Measurements from ENCODE around the gene FAM25G.
"Not testable (repeated sequence)": the region's sequence is repeated elsewhere in the genome, so short reads cannot be mapped to it uniquely, and the experiment has no call there.

FAM25G gene

DNA sequence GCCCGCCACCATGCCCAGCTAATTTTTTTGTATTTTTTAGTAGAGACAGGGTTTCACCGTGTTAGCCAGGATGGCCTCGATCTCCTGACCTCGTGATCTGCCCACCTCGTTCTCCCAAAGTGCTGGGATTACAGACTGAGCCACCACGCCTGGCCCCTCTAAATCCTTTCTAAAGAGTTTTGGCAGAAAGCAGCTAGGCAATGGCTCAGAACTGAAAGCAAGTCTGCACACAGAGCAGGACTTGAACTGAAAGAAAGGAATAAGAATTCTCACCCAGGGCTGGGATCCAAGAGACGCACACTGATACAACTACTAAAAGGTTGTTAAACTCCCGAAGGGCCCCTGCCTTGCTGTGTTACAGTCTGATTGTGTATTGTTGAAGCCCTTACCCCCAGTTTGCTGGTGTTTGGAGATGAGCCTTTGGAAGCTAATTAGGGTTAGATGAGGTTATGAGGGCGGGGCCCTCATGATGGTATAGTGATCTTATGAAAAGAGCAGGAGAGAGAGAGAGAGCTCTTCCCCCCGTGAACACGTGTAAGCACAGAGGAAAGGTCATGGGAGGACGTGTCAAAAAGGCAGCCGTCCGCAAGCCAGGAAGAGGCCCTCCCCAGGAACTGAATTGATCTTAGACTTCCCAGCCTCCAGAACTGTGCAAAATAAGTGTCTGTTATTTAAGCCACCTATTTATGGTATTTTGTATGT is 26.1 kb downstream of the FAM25G start:
- DNase-seq (ENCODE audit: low read depth in 2 of 2), result not testable (repeated sequence)

DNA sequence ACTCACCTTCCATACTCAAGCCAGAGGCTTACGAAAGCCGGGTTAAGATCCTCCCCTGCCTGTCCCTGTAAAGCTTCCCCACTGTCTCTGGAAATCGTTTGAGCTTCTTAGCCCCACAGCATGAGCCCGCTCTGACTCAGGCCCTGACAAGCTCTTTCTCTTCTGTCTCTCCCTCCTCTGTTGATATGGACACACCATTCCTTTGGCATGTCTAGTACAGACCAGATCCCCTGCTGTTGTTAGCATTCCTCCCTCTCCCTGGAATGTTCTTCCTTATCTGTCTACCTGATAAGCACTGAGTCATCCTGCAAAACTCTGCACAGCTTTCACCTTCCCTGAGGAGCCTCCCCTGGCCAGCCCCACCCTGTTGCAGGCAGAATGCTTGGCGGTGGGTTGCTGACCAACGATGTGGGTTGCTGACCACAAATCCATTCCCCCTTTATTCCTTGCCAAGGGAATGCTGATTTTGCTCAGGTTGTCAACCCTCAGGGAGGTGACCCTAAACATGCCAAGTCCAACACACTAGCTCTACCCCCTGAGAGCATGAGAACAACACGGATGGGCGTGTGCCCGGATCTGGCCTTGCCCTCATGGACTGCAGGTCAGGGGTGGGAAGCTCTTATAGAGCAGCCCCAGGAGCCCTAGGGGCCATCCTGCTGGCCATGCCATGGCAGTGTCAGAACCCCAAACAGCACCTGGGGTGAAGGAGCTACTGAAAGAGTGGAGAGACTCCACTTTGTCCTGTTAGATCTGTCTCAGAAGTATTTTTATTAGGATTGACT is 28.7 kb downstream of the FAM25G start:
- not testable (repeated sequence) for DNase-seq (ENCODE audit: low read depth in 2 of 2)

DNA sequence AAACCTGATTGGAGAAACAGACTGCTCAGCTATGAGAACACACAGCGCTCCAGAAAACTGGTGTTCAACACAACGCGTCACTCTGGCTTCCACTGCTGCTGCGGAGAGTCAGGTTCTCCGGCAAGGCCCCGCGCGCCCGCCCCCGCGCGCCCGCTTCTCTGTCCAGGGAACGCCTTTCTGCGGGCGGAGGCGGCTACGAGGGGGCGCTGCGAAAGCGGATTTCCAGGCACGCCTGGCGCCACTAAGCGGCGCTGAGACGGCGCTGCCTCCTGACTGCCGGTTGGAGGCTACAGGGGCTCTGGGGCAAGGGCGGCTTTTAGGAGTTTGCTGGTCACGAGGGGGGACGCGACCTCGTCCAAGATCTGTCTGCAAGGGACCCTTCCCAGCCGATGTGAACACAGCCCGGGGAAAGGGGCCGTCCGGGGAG is 30.2 kb downstream of the FAM25G start:
- peak in 1 of 2 donors; percentile 17 for DNase-seq (ENCODE audit: low read depth in 2 of 2)

DNA sequence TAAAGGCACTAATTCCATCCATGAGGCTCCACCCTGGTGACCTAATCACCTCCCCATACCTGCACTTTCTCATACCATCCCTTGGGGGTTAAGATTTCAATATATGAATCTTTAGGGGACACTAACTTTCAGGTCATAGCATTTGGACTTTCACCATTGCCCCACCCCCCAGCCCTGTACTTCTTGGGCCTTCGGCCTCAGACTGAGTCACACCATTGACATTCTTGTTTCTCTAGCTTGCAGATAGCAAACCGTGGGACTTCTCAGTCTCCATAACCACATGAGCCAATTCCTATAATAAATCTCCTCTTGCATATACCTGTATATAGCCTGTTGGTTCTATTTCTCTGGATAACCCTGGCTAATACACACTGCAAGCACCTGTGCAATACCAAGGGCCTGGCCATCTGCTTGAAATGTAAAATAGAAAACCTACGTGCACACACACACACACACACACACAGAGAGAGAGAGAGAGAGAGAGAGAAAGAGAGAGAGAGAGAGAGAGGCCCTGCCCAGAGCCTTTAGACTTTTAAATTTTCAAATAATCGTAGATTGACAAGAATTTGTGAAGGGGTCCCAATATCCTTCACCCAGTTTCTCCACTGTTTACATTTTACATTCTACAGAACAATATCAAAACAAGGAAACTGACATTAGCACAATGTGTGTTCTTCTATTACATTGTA is 32.9 kb downstream of the FAM25G start:
- DNase-seq (ENCODE audit: low read depth in 2 of 2), result no peak

DNA sequence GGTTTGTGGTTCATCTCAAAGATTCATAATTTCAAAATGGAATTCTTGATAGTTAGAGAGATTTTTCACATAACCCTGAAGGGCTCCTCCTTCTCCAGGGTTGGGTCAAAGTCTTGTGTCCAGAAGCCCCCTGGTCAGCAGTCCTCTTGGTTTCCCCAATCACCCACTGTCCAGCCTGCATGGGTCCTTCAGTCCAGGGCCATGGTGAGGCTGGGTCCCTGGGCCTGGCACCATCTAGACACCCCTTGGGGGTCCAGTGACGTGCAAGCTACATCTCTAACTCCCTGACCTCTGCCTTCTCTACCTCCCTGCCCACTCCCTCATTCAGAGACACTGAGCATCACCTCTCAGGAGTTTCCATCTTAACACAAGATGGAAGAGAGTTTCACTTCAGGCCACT is 33.7 kb downstream of the FAM25G start:
- DNase-seq (ENCODE audit: low read depth in 2 of 2), result no peak

DNA sequence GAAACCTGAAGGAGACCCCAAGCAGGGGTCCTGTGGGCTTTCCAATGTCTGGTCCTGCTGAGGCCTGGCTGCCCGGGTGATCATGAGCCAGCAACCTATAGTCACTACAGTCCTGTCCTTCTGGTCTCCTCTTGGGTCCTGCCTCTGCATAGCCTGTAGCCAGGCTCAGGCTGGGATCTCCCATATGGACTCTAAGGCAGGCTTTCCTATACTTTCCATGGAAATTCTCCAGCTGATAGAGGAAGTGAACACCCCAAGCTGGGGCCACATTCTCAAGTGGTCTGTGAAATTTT is 34.0 kb downstream of the FAM25G start:
- DNase-seq (ENCODE audit: low read depth in 2 of 2), result no peak

DNA sequence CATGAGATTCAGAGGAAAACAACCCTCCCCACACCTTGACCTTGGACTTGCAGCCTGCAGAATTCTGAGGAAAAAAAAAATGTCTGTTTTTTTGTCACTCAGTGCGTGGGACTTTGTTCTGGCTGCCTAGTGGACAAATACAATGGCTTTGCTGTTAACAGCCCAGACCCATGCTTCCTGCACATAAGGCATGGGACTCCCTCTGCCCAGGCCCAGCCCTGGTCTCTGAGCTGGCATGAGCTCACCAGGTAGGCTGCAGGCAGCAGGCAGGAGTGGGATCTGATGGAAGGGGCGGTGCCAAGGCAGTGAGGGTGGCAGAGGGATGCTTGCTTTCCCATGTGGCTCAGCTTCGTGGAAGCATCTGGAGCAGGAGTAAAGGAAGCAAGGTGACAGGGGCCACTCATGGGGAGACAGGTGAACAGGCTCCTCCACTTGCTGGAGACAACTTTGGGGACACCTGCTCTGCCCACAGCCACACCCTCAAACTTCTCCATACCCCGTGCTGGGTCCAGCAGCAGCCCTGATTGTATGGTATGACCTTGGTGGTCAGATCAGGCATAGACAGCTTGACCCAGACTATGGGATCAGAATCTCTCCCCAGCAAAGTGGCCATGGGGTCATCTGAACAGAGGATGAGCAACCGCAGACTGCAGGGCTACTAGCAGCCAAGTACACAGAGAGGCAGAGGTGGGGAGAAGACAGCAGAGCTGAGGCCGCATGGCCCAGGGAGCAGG is 34.5 kb downstream of the FAM25G start:
- DNase-seq (ENCODE audit: low read depth in 2 of 2), result no peak

DNA sequence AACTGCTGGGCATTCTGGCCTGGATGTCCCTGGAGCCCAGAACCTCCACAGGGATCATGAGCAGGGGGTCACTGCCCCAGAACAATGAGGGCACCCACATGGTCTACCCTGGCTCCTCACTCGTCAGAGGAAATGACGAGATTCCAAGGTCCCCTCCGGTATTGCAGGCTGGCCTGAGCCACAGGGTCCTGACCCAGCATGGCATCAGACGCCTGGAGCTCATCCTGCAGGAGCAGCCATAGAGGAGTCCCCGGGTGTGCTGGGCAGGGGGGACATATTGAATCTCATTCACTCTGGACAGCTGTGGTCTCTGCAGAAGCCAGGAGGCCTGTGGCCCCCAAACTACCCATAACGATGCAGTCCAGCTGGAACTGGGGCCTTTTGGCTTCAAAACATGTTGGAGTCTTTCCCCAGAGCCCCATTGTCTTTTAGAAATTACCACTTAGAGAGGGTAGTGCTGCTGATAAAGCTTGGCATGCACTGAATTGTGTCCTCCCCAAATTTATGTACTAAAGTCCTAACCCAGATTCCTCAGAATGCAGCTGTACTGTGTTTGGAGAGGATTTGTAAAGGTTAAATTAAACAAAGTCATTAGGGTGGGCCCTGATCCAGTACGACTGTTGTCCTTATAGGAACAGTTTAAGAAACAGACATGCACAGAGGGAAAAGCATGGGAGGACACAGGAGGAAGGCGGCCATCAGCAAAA is 35.3 kb downstream of the FAM25G start:
- no peak for DNase-seq (ENCODE audit: low read depth in 2 of 2)

DNA sequence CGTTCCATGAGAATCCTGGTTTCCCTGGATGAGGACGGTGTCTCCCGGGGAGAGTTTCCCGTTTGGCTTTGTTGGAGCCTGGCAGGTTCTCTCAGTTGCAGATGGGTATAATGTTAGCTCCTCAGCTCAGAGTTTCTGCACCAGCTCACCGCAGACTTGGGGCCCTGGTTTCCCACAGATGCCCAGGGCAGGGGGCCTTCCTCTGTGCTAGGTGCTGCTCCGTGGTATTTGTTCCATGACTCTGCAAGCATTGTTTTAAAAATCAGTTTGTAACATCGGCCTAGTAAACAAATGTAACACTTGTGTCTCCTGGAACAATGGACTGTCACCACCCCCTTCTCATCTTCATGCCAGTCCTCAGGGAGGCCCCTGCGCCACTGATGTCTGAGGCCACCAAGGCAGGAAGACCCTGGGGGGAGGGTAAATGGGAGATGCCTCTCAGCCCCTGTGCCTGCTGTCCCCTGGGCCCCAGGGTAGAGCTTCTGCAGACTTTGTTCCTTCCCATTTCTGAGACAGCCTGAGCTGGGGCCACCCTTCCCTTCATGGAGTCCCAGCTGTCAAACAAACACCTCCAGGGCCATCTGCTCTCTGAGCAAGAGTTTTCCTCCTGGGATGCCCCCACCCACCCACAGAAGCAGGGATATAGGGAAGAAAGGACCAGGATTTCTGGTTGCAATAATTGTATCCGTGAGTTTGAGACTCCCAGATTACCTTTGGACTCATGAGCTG is 36.0 kb downstream of the FAM25G start:
- DNase-seq (ENCODE audit: low read depth in 2 of 2), result not testable (repeated sequence)

DNA sequence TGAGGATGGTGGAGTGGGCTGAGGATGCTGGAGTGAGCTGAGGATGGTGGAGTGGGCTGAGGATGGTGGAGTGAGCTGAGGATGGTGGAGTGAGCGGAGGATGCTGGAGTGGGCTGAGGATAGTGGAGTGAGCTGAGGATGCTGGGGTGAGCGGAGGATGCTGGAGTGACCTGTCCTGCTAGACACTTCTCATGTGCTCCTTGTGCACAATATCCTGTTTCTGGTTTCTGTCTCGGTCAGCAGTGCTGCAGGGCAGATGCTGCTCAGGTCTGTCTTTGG is 36.8 kb downstream of the FAM25G start:
- no peak for DNase-seq (ENCODE audit: low read depth in 2 of 2)

DNA sequence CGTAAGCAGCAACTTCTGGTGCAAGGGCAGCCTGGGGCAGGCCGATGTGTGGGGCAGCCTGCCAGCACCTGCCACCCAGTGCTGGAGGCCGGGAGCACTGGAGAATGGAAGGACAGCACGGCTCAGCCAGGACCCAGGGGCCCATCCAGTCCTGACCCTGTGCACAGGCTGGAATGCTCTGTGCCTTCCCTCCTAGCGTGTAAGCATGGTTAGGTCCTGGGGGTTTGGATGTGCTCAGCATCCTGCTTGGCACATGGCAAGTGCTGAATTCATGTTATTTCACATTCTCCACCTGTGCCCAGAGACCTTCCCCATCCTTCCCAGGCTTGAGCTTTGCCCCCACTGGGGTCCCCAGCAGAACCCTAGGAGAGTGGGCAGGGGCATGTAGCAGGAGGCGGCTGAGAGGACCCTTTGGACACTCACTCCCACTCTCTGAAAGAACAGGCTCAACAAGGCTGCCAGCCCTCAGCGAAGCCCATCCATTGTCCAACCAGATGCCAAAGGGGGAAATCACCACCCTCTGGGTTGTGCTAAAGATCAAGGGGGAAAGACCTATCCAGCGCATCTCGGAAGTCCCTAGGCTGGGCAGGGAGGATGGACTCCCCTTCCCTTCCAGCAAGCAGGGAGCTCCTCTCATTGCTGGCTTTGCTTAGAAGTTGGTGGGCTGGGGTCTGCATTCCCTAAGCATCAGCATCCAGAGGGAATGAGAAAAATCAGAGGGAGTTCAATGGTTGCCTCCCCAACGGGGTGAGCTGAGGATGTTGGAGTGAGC is 37.3 kb downstream of the FAM25G start:
- no peak for DNase-seq (ENCODE audit: low read depth in 2 of 2)

DNA sequence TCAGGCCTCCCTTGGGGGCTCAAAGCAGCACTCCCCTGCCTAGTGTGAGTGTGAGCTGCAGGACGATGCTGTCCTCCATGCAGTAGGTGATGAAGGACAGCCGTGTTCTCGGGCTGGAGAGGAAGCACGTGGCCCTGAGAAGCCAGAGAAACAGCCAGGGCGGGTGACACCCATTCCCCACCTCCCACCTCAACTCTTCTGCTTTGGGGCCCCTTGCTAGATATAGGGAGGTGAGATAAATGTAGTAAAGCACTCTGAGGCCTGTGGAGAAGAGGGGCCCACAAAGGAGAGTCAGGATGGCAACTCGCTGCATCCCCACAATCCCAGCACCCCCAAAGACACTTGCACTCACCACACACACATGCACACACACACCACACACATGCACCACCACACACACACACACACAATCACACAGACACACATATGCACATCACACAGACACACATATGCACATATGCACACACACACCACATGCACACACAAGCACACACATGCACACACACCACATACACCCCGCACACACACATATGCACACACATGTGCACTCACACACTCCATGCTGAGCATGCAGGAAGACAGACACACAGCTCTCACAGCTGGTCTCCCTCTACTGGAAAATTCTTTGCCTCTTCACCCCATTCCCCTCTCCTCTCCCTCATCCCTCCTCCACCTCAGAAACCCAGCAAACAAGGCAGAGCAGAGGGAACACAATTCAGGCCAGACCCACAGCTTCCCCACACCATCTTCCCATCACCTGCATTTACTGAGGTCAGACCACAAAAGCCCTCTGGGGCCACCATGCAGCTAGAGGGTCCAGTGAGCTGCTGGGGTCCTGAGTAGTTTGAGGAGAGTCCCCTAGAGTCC is 38.1 kb downstream of the FAM25G start:
- no peak for DNase-seq (ENCODE audit: low read depth in 2 of 2)

DNA sequence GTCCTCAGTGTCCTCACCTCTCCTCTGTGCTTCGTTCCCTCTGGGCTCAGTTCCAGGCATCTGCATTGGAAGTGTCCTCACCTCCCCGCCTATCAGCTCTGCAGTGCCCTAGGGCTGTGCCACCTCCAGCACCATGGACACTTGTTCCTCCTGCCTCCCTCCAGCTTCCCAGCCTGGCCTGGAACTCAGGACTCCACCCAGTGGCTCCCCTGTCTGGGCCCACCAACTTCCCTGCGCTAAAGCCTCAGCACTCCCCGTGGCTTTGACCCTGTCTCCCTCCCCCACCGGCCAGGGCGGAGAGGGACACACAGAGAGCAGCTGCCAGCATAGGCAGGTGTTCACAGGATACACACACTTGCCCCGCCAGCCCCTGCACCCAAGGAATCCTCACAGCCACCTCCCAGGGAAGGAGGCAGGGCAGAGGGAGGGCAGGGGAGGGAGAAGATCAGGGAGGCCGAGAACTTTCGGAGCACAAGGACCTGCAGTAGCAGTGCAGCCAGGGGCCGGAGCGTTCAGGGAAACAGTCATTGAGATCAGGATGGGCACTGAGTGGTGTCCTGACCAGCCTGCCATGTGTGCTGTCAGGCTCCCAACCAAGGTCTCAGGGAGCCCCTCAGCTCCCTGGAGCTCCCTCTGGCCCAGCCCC is 38.9 kb downstream of the FAM25G start:
- no peak for DNase-seq (ENCODE audit: low read depth in 2 of 2)

DNA sequence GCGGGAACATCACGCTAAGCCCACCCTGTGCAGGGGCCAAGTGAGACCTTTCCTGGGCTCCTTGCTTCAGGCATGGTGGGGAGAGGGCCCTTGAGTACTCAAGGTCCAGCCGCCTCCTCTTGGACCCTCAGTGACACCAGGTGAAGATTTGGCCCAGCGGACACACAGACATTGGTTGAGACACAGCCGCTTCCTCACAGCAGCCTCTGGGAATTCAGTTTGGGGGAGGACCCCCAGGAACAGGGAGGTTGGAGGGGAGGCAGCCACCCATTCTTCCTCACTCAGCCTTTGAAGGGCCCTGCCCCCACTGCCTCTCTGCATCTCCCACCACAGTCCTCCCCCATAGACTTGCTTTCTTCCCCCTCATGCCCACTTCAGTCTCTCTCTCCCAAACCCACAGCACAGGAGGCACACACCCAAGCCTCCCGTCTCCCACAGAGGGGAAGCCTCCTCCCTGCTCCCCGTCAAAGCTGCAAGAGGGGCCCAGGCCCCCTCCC is 39.5 kb downstream of the FAM25G start:
- DNase-seq (ENCODE audit: low read depth in 2 of 2), result no peak

DNA sequence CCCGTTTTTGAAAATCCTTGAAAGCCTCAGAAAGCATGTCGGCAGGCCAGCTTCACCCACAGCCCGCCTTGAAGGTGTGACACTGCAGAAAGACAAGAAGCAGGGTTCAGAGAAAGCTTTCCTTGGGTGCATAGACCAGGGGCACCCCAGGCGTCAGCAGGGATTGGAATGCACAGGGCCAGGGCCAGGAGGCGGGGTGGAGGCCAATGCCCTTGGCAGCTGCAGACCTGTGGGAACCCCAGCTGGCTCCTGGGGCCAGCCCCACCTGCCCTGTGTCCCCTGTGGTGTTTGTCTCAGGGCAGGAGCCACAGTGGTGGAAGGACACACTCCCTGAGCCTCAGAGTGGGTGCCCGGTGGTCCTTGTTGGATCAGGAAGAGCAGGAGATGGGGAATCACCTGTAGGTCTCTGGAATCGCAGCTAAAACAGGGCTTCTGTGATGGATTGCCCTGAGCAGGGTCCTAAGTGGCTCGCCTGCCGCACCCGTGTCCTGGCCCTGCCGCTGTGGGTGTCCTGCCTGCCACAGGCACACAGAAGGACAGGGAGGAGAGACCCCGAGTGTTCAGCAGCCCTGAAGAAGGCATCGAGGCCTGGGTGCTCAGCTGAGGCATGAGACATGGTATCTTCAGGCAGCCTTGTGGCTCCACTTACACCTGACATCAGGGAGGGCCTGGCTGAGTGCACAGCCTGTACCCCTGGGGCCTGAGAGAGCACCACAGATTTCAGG is 40.1 kb downstream of the FAM25G start:
- no peak for DNase-seq (ENCODE audit: low read depth in 2 of 2)

DNA sequence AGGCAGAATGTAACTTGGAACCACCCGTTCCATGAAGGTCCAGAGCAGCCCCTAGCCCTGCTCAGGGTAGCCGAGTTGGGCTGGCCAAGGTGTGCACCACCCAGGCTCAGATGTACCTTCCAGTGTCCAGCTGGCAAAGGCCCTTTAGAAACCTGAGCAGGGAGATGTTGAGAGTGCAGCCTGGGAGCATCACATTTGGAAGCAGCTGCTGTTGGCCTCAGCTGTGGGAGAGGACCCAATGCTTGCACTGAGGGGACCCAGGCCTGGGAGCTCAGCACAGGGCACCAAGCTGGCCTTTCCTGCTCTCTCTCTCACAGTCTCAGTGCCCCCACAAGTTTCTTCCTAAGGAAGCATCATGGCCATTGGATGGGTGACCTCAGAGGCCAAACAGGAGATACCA is 41.1 kb downstream of the FAM25G start:
- no peak for DNase-seq (ENCODE audit: low read depth in 2 of 2)

DNA sequence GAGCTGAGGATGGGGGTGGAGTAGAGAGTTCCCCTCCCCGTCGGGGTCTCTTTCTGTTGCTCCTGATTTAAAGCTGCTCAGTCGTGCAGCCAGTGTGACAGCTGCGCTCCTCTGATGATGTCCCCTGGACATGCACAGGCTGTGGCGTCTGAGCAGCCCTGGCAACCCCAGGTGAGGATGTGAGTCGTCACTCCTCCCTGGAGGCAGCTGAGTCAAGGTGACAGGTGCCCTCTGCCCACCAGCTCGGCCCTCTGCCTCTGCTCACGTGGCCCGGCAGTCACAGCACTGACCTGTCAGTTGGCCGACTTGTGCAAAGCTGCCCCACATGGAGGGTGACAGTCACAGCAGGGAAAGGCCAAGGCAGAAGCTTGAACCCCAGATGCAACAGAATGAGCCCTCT is 41.5 kb downstream of the FAM25G start:
- no peak for DNase-seq (ENCODE audit: low read depth in 2 of 2)

Data from stimulated activated CD8-positive, alpha-beta memory T cell treated with anti-CD3 and anti-CD28 coated beads, Interleukin-7, amount 100 ng/mL, for 4 hours (primary cell).